ENCODE data around the gene NKD2.

NKD2 gene

GRCh38 chr5:1042626-1043025, 34.0 kb downstream of the NKD2 start:
- DNase-seq (ENCODE audit: low read depth) = no peak

DNA sequence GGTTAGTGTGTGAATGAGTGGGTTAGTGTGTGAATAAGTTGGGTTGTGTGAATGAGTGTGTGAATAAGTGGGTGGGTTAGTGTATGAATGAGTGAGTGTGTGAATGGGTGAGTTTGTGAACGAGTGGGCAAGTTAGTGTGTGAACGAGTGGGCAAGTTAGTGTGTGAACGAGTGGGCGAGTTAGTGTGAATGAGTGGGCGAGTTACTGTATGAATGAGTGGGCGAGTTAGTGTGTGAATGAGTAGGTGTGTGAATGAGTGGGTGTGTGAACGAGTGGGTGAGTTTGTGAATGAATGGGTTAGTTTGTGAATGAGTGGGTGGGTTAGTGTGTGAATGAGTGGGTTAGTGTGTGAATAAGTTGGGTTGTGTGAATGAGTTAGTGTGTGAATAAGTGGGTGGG, 34.7 kb downstream of the NKD2 start:
- DNase-seq (ENCODE audit: low read depth) = no peak

DNA sequence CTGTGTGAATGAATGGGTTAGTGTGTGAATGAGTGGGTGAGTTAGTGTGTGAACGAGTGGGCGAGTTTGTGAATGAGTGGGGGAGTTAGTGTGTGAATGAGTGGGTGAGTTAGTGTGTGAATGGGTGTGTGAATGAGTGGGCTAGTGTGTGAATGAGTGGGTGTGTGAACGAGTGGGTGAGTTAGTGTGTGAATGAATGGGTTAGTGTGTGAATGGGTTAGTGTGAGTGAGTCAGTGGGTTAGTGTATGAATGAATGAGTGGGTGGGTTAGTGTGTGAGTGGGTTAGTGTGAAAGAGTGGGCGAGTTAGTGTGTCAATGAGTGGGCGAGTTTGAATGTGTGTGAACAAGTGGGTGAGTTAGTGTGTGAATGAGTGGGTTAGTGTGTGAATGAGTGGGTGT, 35.5 kb downstream of the NKD2 start:
- DNase-seq (ENCODE audit: low read depth) = no peak

DNA sequence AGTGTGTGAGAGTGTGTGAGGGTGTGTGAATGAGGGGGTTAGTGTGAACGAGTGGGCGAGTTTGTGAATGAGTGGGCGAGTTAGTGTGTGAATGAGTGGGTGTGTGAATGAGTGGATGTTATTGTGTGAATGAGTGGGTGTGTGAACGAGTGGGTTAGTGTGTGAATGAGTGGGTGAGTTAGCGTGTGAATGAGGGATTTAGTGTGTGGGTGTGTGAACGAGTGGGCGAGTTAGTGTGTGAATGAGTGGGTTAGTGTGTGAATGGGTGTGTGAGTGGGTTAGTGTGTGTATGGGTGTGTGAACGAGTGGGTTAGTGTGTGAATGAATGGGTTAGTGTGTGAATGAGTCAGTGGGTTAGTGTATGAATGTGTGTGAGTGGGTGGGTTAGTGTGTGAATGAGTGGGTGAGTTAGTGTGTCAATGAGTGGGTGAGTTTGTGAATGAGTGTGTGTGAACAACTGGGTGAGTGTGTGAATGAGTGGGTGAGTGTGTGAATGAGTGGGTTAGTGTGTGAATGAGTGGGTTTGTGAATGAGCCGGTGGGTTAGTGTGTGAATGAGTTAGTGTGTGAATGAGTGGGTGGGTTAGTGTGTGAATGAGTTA, 37.5 kb downstream of the NKD2 start:
- DNase-seq (ENCODE audit: low read depth) = no peak

- DNase-seq (ENCODE audit: low read depth) = no peak
Measured at GRCh38 chr5:1047332-1047965, 38.8 kb downstream of the NKD2 start.

DNA sequence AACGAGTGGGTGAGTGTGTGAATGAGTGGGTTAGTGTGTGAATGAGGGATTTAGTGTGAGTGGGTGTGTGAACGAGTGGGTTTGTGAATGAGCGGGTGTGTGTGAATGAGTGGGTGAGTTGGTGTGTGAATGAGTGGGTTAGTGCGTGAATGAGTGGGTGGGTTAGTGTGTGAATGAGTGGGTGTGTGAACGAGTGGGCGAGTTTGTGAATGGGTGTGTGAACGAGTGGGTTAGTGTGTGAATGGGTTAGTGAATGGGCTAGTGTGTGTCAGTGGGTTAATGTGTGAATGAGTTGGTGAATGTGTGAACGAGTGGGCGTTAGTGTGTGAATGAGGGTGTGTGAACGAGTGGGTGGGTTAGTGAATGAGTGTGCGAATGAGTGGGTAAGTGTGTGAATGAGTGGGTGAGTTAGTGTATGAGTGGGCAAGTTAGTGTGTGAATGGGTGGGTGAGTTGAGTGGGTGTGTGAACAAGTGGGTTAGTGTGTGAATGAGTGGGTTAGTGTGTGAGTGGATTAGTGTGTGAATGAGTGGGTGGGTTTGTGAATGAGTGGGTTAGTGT, 39.6 kb downstream of the NKD2 start:
- DNase-seq (ENCODE audit: low read depth) = no peak

DNA sequence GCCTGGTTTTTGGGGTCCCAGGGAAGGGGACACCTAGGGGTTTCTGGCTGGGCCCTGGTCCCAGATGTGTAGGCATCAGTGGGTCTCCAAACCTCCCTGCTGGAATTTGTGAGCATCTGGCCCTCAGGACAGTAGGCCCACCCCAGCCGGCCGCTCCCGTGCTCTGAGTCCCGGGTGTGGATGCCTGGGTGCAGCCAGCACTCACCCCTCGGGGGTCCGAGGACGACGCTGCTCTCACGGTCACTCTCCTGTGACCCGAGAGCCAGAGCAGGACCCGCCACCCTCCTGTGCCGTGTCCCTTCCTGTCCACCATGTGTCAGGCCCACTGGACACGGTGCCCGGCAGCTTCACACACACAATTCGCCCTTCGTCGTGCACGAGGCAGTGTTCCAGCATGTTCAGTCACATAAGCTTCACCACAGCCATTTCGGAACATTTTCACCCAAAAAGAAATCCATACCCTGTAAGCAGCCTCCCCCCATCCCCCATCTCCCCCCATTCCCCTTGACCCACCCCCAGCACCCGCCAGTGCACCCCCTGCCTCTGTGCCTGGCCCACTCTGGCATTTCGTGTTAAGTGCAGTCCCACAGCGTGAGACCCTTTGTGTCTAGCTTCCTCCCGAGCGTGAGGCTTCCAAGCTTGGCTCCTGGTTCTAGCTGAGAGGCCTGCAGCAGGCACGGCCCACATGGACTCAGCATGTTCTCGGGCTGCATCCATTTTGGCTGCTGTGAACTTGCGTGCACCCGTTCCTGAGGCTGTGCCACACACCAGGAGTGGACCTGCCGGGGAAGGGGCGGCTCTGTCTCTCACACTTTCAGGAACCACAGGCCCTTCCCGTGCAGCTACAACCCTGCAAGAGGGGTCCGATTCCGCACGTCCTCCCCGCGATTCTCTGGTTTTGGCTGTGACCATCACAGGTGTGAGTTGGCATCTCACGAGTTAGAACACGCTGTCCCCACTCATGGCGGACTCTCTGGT, 40.5 kb downstream of the NKD2 start:
- no peak for DNase-seq (ENCODE audit: low read depth)

DNA sequence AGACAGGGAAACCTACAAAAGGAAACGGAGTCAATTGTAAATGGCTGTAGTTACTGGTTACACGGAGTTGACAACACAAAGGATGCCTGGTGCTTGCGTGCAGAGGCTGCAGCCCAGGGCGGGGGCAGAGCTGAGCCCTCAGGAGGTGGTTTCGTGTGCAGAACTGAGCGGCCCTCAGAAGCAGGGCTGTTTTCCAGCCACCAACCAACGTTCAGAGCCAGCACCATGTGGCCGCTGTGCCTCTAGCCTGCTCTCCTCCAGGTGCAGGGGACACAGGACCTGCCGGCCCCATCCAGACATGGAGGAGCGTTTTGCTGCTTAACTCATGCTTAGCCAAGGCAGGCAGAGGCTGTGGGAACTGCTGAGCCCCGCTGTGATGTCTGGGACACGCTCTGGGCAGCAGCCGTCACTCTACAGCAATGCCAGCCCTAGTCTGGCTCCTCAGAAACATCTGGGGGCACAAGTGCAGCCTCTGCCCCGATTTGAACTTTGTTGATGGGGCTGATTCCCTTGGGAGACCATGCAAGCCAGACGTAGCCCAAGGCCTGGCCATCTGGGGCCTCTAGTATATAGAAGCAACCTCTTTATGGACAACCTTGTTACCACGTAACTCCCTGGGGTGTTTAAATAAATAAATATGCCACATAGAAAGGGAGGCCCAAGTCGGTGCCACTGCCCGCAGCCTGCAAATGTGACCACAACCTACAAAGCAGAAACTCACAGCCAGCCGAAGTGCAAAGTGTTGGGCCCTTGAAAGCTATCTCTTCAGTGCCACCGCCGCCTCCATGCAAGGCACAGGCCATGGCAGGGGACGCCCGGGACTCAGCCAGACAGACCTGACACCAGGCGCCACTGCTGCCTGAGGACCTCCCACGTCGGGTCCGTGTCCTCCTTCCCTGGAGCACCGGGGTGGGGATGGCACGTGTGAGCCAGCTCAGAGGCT, 42.1 kb downstream of the NKD2 start:
- DNase-seq (ENCODE audit: low read depth) = no peak

DNA sequence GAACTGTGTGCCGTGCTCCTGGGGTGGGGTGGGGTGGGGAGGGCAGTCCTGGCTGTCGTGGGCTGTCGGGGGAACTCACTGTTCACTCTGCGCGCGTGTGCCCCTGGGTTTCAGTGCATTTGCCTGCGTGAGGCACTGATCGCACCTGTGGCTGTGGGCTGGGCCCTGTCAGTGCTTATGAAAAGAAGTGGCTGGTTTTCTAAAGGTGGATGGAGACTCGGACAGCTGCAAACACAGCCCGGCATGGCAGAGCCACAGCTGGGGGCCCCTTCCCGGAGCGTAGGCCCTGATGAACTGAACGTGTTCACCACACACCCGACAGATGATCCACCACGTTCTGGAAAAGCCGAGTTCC, 42.7 kb downstream of the NKD2 start:
- DNase-seq (ENCODE audit: low read depth) = no peak

DNA sequence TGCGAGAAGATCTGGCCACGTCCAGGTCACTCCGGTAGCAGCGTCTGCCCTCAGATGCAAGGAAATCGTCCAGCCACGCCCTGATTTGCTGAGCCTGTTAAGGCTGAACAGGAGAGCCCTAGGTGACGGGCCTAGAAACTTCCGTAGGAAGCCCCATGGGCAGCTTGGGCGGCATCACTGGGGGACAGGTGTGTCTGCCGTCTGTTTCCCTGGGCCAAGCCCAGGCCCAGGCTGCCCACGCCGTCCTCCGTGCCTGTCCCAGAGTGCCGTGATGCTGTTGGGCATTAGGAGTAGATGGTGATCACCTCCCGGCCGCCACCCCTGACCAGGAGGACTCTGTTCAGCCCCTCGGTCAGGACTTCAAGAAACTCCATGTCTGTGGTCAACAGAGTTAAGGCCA, 43.5 kb downstream of the NKD2 start:
- DNase-seq (ENCODE audit: low read depth) = no peak

GRCh38 chr5:1052641-1053390, 44.2 kb downstream of the NKD2 start:
- no peak for DNase-seq (ENCODE audit: low read depth)

DNA sequence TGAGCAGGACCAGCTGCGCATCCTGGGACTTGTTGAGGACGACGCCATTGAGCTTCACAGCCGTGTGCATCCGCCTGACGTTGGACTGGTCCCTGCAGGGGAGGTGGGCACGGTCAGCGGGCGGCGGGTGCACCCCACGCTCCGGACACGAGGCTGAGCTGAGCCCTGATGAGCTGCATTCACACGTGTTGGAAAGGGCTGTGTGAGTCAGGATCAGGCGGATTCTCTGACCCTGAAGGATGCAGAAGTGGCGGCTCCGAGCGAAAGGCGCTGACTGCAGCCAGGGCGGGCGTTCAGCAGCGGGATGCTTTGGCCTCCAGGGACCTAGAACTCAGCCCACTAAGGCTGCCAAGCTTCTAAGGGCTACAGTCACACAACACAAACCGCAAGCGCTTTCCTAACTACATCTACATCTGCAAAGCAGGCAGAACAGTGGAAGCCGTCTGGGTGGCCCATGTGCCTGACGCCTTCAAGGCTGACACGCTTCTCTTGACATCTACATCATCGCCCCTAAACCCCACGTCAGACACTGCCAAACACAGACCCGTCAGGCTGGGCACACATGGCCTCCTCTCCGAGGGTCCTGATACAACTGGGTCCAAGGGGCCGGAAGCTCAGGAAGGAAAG, 44.9 kb downstream of the NKD2 start:
- no peak for DNase-seq (ENCODE audit: low read depth)

GRCh38 chr5:1054018-1054798, 45.6 kb downstream of the NKD2 start:
- DNase-seq (ENCODE audit: low read depth) = no peak

DNA sequence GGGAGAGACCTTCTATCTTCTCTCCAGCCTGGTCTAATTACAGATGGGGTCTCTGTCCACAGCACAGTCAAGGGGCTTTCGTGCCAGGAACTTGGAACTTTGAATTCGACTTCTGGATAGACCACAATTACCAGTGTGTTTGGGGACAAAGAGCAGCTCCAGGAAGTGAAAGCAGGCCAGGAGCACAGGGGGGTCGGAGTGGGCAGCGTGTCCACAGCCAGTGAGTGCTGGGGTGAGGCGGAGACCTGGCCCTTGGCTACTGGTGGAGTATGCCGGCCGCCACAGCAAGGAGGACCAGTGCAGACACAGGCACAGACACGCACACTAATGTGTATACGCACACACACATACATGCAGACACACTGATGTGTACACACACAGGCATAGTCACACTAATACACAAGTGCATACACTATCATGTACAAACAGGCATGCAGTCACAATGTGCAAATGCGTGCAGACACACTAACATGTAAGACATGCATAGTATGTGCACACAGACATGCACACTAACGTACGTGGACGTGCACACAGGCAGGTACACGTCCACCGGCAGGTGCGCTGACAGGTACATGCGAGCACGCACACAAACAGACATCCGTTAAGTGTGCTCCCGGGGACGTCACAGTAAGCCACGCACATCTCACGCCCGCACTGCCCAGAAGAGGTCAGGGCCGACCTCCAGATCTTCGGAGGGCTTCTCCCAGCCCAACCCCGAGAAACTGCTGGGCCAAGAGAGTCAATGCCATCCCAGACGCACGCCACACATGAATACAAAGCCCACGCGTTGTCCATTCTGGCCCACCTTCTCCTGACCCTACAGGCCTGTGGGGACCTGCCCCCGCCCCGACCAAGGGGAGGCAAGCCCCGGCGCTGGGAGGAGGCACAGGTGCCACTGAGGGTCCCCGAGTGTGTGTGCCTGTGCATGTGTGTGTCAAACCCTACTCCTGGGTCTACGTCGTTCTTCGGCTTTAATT, 46.5 kb downstream of the NKD2 start:
- no peak for DNase-seq (ENCODE audit: low read depth)

DNA sequence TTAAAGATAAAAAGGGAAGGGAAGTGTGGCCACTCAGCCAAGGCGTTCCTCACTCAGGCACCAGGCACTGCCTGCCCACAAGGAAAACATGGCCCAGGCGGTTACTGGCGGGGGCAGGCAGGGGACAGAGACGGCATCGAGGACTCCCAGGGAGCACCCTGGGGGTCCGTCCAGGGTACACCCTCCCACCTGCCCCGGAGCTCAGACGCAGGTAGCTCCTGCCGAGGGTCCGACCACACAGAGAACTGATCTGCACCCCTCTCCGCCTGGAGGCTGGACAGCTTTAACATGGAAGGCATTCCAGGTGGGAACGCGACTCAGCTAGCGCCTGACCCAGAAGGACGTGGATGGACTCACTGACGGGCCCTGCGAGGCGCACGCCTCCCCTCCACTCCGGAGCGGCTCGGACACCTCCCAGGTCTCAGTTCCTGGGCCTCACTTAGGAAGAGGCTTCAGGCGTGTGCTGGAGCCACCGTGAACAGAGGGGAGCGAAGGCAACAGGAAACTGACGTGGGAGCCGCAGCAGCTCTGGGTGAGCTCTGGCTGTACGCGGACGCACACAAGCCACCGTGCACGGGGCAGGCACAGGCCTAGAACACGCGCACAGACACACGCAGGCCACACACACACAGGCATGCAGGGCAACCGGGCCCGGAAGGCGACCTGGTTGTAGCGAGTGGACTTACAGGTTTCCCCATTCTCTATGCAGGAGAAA, 47.5 kb downstream of the NKD2 start:
- DNase-seq (ENCODE audit: low read depth) = no peak

DNA sequence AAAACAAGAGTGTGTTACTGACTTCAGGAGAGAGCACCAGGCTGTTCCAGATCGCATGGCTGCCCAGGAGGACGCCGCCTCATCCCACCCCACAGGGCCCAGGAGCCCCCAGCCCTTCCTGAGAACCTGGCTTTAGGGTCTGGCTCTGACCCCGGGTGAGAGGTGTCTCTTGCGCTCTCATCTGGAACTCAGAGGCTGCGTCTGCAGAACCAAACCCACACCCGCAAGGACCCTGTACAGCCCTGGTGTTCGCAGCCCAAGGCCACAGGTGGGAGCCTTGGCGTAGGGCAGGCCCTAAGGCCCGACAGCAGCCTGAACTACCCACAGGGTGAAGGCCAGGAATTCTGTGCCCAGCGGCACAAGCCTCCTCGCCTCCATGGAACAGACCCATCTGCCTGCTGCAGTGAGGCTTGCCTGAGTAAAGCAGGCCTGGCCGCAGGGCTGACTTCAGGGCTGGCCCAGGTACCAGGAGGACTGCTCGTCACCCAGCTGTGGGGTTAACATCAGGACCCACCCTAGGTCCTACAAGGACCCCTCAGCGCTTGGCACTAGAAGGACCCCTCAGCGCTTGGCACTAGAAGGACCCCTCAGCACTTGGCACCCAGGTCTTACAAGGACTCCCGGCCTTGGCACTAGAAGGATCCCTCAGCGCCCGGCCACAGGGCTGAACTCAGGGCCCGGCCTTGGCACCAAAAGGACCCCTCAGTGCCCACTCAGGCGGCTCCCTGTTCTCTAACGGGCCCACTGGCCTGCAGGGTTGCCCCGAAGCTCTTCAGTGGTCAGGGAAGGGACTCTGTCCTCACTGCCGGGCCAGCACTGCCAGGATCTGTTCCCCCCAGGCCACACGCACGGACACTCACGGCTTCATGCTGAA, 48.2 kb downstream of the NKD2 start:
- DNase-seq (ENCODE audit: low read depth) = no peak
